RWPE2 (cell line): ENCODE results near the gene RALGAPA2.

Experiments used
- ATAC-seq: fragments of 200-7000 bp; cut with Tn5 transposase; 3 replicates; pipeline ENCODE4 v1.9.1; 2021; ENCODE audit warnings: low read depth
- DNase-seq: peaks from one replicate; pipeline ENCODE4 v3.0.0-alpha.2; 2020; ENCODE audit warnings: low spot score
- H3K27ac ChIP-seq: fragments of 450-650 bp; 2 replicates; pipeline ENCODE4 v1.5.1; 2017; ENCODE audit warnings: mild to moderate bottlenecking; ENCODE audit not compliant: poor library complexity, severe bottlenecking
- H3K27me3 ChIP-seq: fragments of 250-450 bp; sonication (Bioruptor Pico); 2 replicates; pipeline ENCODE4 v1.5.1; 2021; ENCODE audit warnings: mild to moderate bottlenecking, moderate library complexity; ENCODE audit not compliant: insufficient read depth, poor library complexity, severe bottlenecking
- H3K36me3 ChIP-seq: fragments of 250-450 bp; sonication (Bioruptor Pico); 2 replicates; pipeline ENCODE4 v1.5.1; 2020; ENCODE audit warnings: low read depth, mild to moderate bottlenecking, moderate library complexity
- H3K4me1 ChIP-seq: fragments of 250-450 bp; sonication (Bioruptor Pico); 2 replicates; pipeline ENCODE4 v1.5.1; 2021; ENCODE audit warnings: mild to moderate bottlenecking, moderate library complexity; ENCODE audit not compliant: insufficient read depth, poor library complexity, severe bottlenecking
- H3K4me3 ChIP-seq: fragments of 250-450 bp; sonication (Bioruptor Pico); 2 replicates; pipeline ENCODE4 v1.5.1; 2021; ENCODE audit warnings: mild to moderate bottlenecking, moderate library complexity; ENCODE audit not compliant: severe bottlenecking
- H3K9me3 ChIP-seq: fragments of 250-450 bp; sonication (Bioruptor Pico); 2 replicates; pipeline ENCODE4 v1.5.1; 2021; ENCODE audit warnings: mild to moderate bottlenecking, moderate library complexity; ENCODE audit not compliant: severe bottlenecking
- TF ChIP-seq, protein P1 (sequence below): fragments of 450-650 bp; IDR thresholded peaks from one replicate; pipeline ENCODE4 v1.5.1; 2017; ENCODE audit warnings: mild to moderate bottlenecking, moderate library complexity; ENCODE audit not compliant: poor library complexity, severe bottlenecking

The RALGAPA2 gene

GRCh38 chr20:20712004-20712473 is 405 bp downstream of the RALGAPA2 start:
- Histone ChIP-seq H3K4me3 (peak overlapping the region; percentile 90), H3K27me3 (no peaks in the 10 kb centered on the region), H3K36me3 (no peaks in the 10 kb centered on the region), H3K4me1 (peaks cover 5% of the 10 kb centered on the region), H3K27ac (peak overlapping the region; percentile 30), H3K9me3 (no peaks in the 10 kb centered on the region)
- DNase-seq (no peak), ATAC-seq (peak; percentile 20)
- TF ChIP-seq, protein P1, sequence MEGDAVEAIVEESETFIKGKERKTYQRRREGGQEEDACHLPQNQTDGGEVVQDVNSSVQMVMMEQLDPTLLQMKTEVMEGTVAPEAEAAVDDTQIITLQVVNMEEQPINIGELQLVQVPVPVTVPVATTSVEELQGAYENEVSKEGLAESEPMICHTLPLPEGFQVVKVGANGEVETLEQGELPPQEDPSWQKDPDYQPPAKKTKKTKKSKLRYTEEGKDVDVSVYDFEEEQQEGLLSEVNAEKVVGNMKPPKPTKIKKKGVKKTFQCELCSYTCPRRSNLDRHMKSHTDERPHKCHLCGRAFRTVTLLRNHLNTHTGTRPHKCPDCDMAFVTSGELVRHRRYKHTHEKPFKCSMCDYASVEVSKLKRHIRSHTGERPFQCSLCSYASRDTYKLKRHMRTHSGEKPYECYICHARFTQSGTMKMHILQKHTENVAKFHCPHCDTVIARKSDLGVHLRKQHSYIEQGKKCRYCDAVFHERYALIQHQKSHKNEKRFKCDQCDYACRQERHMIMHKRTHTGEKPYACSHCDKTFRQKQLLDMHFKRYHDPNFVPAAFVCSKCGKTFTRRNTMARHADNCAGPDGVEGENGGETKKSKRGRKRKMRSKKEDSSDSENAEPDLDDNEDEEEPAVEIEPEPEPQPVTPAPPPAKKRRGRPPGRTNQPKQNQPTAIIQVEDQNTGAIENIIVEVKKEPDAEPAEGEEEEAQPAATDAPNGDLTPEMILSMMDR = no peak

GRCh38 chr20:20711413-20711812 is 1.0 kb downstream of the RALGAPA2 start:
- Histone ChIP-seq H3K4me1 (peaks cover 5% of the 10 kb centered on the region), H3K27ac (no peak overlapping the region), H3K27me3 (no peaks in the 10 kb centered on the region), H3K4me3 (peak overlapping the region; percentile 90), H3K36me3 (no peaks in the 10 kb centered on the region), H3K9me3 (no peaks in the 10 kb centered on the region)
- no peak for DNase-seq
- TF ChIP-seq, protein P1 = no peak
- no peak for ATAC-seq

GRCh38 chr20:20710443-20711315 is 1.8 kb downstream of the RALGAPA2 start:
- no peak for DNase-seq
- H3K4me1 ChIP-seq = peaks cover 5% of the 10 kb centered on the region
- H3K4me3 ChIP-seq = no peak overlapping the region

DNA sequence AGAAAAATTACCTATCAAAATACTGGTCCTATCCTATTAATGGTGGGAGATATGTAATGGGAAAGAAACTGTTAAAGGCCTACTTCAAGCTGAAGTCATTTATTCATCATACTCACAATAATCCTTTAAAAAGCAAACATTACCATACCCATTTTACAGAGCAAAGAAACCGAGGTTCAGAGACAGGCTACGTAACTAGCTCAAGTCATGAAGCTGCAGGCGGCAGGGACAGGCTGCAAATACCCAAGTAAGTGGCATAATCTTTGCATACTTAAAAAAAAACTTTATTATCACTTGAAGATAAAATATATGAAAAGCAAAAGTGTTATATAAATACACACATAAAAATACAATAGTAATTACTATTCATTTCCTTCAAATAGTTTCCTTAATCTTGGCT is 2.6 kb downstream of the RALGAPA2 start:
- no peaks in the 10 kb centered on the region for H3K9me3 ChIP-seq
- DNase-seq = no peak
- no peaks in the 10 kb centered on the region for H3K36me3 ChIP-seq
- ATAC-seq = no peak
- TF ChIP-seq, protein P1 = no peak
- H3K4me3 ChIP-seq = no peak overlapping the region
- peaks cover 5% of the 10 kb centered on the region for H3K4me1 ChIP-seq
- no peak overlapping the region for H3K27ac ChIP-seq
- no peaks in the 10 kb centered on the region for H3K27me3 ChIP-seq

More at GRCh38 chr20:20710443-20711315, 1.8 kb downstream of the RALGAPA2 start:
- TF ChIP-seq, protein P1 = no peak
- Histone ChIP-seq H3K27me3 (no peaks in the 10 kb centered on the region), H3K36me3 (no peaks in the 10 kb centered on the region), H3K9me3 (no peaks in the 10 kb centered on the region), H3K27ac (no peak overlapping the region)
- no peak; the same call in 2 of the 3 replicates for ATAC-seq

GRCh38 chr20:20706285-20706684 is 6.2 kb downstream of the RALGAPA2 start:
- Histone ChIP-seq H3K9me3 (no peaks in the 10 kb centered on the region), H3K27ac (no peak overlapping the region), H3K4me3 (no peak overlapping the region), H3K4me1 (peaks cover 5% of the 10 kb centered on the region), H3K27me3 (no peaks in the 10 kb centered on the region), H3K36me3 (no peaks in the 10 kb centered on the region)
- ATAC-seq (no peak), DNase-seq (no peak)
- TF ChIP-seq, protein P1 = no peak
